GM18526 (cell line): ENCODE measurements around the gene LRRC23.

Experiments
- POLR2A ChIP-seq: IDR thresholded peaks from 3 replicates; pipeline ENCODE4 v1.6.1; 2011; ENCODE audit not compliant: insufficient read length; ENCODE audit errors: extremely low read depth

LRRC23 gene

DNA sequence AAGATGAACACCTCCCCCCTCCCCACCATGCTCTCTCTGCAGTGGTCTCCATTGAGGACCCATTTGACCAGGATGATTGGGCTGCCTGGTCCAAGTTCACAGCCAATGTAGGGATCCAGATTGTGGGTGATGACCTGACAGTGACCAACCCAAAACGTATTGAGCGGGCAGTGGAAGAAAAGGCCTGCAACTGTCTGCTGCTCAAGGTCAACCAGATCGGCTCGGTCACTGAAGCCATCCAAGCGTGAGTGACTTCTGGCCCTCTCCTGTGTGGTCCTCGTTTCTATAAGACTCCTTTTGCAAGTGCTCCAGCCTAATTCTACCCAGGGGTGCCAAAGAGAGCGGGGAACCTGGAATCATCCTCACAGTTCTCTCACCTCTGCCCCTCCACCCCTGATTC lies 16.9 kb downstream of the LRRC23 start:
- no peak for TF ChIP-seq POLR2A

DNA sequence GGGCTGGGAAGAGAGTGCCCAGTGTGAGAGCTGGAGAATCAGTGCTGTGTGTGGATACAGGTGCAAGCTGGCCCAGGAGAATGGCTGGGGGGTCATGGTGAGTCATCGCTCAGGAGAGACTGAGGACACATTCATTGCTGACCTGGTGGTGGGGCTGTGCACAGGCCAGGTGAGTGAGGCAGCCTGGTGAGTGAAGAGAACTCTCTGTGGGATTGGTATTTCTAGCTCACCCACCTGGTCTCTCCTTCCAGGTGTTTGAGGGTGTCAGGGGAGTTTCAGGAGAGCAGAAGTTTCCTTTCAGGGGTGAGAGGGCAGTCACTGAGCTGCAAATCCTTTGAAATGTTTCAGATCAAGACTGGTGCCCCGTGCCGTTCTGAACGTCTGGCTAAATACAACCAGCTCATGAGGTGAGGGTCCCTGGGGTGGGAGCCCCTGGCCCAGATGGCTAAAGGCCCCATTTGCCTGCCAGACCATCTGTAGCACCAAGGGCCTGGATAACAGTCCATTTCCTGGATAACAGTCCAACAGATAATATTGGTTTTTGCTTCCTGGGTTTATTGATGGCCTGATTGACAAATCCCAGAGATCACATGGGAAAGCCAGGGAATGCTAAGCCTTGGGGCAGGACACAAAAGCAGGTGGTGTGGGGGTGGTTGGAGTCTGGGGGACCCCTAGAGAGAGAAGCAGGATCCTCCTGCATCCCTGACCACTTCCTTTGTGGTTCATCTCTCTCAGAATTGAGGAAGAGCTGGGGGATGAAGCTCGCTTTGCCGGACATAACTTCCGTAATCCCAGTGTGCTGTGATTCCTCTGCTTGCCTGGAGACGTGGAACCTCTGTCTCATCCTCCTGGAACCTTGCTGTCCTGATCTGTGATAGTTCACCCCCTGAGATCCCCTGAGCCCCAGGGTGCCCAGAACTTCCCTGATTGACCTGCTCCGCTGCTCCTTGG lies 17.6 kb downstream of the LRRC23 start:
- no peak for TF ChIP-seq POLR2A

- TF ChIP-seq POLR2A: no peak
Measured at GRCh38 chr12:6923003-6923732, 18.5 kb downstream of the LRRC23 start.

DNA sequence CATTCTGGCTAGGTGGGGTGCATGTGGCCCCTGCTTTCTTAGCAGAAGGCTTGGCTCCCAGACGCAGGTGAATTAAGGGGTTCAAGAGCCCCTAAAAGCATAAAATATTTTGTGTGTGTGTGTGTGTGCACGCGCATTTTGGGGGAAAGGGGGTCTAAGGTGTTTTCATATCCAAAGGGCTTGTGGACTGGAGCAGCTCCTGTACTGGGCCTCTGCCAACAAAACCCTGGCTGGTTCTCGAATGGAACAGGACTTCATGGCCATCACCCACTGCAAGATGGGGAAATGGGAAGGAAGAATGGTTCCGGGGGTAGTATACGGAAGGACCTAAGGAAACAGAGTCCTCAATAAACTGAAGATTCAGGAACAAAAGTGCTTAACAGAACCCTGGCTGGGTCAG lies 19.2 kb downstream of the LRRC23 start:
- TF ChIP-seq POLR2A: no peak

DNA sequence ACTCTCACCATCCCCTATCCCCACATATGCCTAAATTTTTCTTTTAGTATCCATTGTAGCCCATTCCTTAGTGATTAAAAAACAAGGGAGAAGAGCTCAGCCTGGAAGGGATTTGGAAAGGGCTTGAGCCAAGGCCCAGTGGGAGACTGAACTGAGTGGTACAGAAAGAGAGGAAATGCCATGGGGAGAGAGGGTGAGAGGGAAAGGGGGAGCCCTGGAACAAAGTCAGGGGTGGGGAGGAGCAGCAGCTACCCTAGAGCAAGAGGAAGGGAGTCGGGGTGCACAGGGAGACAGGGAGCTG lies 20.6 kb downstream of the LRRC23 start:
- TF ChIP-seq POLR2A: no peak

GRCh38 chr12:6925540-6926279 lies 21.1 kb downstream of the LRRC23 start:
- no peak for TF ChIP-seq POLR2A

DNA sequence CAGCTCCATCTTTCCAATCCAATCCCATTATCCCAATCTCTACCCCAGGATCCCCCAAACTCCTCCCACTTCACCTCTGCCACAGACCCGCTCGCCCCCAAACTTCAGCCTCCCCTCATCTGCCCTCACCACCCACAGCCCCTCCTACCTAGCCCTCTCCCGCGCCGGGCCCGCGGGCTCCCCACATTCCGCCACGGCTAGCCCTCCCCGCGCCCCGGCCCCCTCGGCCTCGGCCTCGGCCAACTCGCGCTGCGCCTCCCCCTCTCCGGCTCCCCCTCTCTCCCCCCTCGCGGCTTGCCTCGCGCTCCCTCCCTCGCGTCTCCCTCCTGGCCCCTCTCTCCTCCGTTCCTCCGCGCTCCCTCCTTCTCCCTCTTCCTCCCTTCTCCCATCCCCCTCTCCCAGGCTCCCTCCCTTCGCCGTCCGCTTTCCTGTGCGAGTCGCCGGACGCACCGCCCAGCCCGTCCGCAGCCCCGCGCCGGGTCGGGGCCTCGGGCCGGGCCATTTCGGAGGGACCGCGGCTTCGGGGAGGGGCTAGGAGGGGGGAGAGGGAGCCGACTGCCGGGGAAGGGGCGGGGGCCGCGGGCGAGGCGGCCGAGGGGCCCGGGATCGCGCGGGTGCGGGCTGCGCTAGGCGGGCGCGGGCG lies 22.9 kb downstream of the LRRC23 start, which contains the start of gene ATN1:
ATN1 (plus strand) TSS at position 581 of the 643 bp plus-strand sequence. CDS start 6,043 bp downstream, outside the sequence.
- no peak for TF ChIP-seq POLR2A

GRCh38 chr12:6928022-6928702 lies 23.5 kb downstream of the LRRC23 start:
- TF ChIP-seq POLR2A: no peak

DNA sequence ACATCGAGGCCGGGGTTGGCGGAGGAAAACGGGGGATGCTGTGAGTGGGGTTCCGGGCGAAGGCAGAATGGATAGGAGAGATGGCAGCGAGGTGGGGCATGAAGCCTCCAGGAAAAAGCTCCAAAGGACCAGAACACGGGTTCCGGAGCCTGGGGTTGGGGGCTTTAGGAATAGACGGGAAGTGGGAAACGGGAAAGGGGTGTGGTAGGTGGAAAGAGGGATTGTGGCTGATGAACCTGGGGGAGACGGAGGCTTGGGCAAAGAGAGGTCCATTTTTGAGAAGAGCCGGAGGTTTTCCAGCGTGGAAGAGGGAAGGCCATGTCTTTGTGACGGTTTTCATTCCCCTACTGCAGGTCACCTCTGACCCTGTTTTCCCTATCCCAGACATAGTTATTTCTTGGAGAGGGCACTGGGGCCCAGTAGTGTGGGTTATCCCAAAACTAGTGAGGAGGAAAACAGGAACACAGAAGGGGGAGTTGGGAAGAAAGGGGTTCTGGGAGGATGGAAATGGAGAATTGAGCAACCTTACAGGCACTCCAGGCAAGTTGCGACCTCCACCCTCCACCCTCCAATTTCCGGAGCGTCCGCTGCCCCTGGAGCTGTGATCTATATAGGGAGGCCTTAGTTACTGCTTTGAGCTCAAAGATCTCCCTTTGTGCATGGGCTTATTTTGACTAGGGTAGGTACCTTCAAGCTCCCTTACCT lies 24.2 kb downstream of the LRRC23 start:
- TF ChIP-seq POLR2A: no peak

GRCh38 chr12:6929466-6930452 lies 25.1 kb downstream of the LRRC23 start:
- no peak for TF ChIP-seq POLR2A

GRCh38 chr12:6932766-6933165 lies 28.1 kb downstream of the LRRC23 start:
- TF ChIP-seq POLR2A: no peak

DNA sequence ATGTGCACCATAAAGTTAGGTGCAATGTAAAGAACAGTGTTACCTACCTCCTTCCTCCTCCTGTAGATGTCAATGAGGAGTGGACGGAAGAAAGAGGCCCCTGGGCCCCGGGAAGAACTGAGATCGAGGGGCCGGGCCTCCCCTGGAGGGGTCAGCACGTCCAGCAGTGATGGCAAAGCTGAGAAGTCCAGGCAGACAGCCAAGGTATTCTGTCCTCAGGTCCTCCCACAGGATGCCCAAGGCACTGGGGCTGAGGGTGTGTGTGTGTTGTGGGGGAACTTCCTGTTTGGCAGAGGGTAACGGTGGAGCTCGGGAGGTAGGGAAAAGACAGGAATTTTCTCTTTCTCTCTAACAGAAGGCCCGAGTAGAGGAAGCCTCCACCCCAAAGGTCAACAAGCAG lies 29.5 kb downstream of the LRRC23 start:
- no peak for TF ChIP-seq POLR2A
